Gastrocnemius medialis (tissue), 4 donors: ENCODE results near the gene SLC6A4.

Experiments
- POLR2A ChIP-seq, 2 donors: fragments of 450-650 bp; IDR thresholded peaks; one replicate each; pipeline ENCODE4 v1.6.1; 2017; ENCODE audit warnings: antibody characterized with exemption in 2 of 2, mild to moderate bottlenecking in 2 of 2, moderate library complexity in 2 of 2
- TF ChIP-seq, protein P1 (sequence below), 5 experiments: fragments of 450-650 bp in 3 of 5; fragments of 200-600 bp in 2 of 5; sonication (generic) in 2 of 5; IDR thresholded peaks in 4 of 5; conservative IDR thresholded peaks in 1 of 5; 1 replicate in 4 of 5; 2 replicates in 1 of 5; pipeline ENCODE4 v1.5.1; 2016 to 2019; ENCODE audit warnings: antibody characterized with exemption in 5 of 5, mild to moderate bottlenecking in 3 of 5, moderate library complexity in 3 of 5

GRCh38 chr17:30225919-30226553 is 9.5 kb downstream of the SLC6A4 start:
- TF ChIP-seq, protein P1, sequence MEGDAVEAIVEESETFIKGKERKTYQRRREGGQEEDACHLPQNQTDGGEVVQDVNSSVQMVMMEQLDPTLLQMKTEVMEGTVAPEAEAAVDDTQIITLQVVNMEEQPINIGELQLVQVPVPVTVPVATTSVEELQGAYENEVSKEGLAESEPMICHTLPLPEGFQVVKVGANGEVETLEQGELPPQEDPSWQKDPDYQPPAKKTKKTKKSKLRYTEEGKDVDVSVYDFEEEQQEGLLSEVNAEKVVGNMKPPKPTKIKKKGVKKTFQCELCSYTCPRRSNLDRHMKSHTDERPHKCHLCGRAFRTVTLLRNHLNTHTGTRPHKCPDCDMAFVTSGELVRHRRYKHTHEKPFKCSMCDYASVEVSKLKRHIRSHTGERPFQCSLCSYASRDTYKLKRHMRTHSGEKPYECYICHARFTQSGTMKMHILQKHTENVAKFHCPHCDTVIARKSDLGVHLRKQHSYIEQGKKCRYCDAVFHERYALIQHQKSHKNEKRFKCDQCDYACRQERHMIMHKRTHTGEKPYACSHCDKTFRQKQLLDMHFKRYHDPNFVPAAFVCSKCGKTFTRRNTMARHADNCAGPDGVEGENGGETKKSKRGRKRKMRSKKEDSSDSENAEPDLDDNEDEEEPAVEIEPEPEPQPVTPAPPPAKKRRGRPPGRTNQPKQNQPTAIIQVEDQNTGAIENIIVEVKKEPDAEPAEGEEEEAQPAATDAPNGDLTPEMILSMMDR (IDR thresholded peaks at IDR 0.05 in 4 of 5, conservative IDR thresholded peaks at IDR 0.05 in 1 of 5), result no peak
- no peak for TF ChIP-seq POLR2A (IDR thresholded peaks at IDR 0.05)
